Uterus (tissue), 4 donors: ENCODE results near the gene CHIA. TPM values are rescaled to one million over a fixed set of nuclear protein-coding genes. Genes with fewer than 3 reads are reported as not detected.

Experiments
- DNase-seq, 2 donors: peaks; one replicate each; pipeline ENCODE4 v3.0.0-alpha.2; 2019 to 2020
- H3K27ac ChIP-seq, 2 donors: fragments of 200-600 bp; sonication (generic); 1 replicate in 1 of 2; 2 replicates in 1 of 2; pipeline ENCODE4 v1.5.1; 2016 to 2018
- H3K27me3 ChIP-seq, 2 donors: fragments of 200-600 bp; sonication (generic); one replicate each; pipeline ENCODE4 v1.5.1; 2018 to 2019; ENCODE audit warnings: control low read depth in 1 of 2
- H3K36me3 ChIP-seq, 2 donors: fragments of 200-600 bp; sonication (generic); one replicate each; pipeline ENCODE4 v1.5.1; 2019; ENCODE audit warnings: control low read depth in 1 of 2
- H3K4me1 ChIP-seq, 2 donors: fragments of 200-600 bp; sonication (generic); one replicate each; pipeline ENCODE4 v1.5.1; 2018 to 2019; ENCODE audit warnings: control low read depth in 1 of 2
- H3K4me3 ChIP-seq, 2 donors: fragments of 200-600 bp; sonication (generic); 1 replicate in 1 of 2; 2 replicates in 1 of 2; pipeline ENCODE4 v1.5.1; 2018 to 2019; ENCODE audit warnings: mild to moderate bottlenecking in 1 of 2
- H3K9me3 ChIP-seq, 2 donors: fragments of 200-600 bp; sonication (generic); one replicate each; pipeline ENCODE4 v1.5.1; 2019; ENCODE audit warnings: control low read depth in 1 of 2
- CTCF ChIP-seq, 4 experiments: fragments of 200-600 bp in 2 of 4; fragments of 450-650 bp in 2 of 4; sonication (generic) in 2 of 4; IDR thresholded peaks; one replicate each; pipeline ENCODE4 v1.5.1; 2016 to 2019; ENCODE audit warnings: antibody characterized with exemption in 4 of 4, mild to moderate bottlenecking in 2 of 4, moderate library complexity in 1 of 4
- POLR2A ChIP-seq, 2 donors: fragments of 450-650 bp; IDR thresholded peaks; one replicate each; pipeline ENCODE4 v1.6.1; 2016; ENCODE audit warnings: antibody characterized with exemption in 2 of 2, mild to moderate bottlenecking in 1 of 2, moderate library complexity in 1 of 2
- intact Hi-C: fragments of 100-400 bp; cut with DNase I; formaldehyde crosslinking; loops from one replicate; pipeline ENCODE4 v1.15.1; 2023; ENCODE audit warnings: low total_unique reads
- total RNA-seq, 4 donors: library from RNA; depleted of rRNA in 3 of 4; stranded (reverse); fragments of >200 nt in 3 of 4; gene quantifications; one replicate each; pipeline versions ENCODE4 v1.1.0 to v1.2.4, GENCODE V29; 2014 to 2023
- donor health status: DM: yes; HTN: yes; CAD: no.

Gene CHIA
- total RNA-seq, 4 donors from 2014 or later: 0.14 TPM; not detected in 3

- Histone ChIP-seq H3K36me3 (no peaks in the 10 kb centered on the region), H3K9me3 (no peaks in the 10 kb centered on the region), H3K4me3 (no peak overlapping the region), H3K27me3 (no peaks in the 10 kb centered on the region), H3K4me1 (no peaks in the 10 kb centered on the region), H3K27ac (no peak overlapping the region)
- no peak for DNase-seq
- TF ChIP-seq POLR2A (IDR thresholded peaks at IDR 0.05) (no peak), CTCF (IDR thresholded peaks at IDR 0.05) (no peak)
- intact Hi-C loops: no loop called here
These were observed 39.1 kb upstream of the CHIA start for GRCh38 chr1:111251570-111251969.

GRCh38 chr1:111252786-111253185 is 37.9 kb upstream of the CHIA start:
- intact Hi-C loops: no loop called here
- no peak for TF ChIP-seq POLR2A (IDR thresholded peaks at IDR 0.05)
- no peak for TF ChIP-seq CTCF (IDR thresholded peaks at IDR 0.05)
- H3K4me3 ChIP-seq: no peak overlapping the region
- H3K27me3 ChIP-seq: no peaks in the 10 kb centered on the region
- H3K9me3 ChIP-seq: no peaks in the 10 kb centered on the region
- no peaks in the 10 kb centered on the region for H3K36me3 ChIP-seq
- H3K27ac ChIP-seq: no peak overlapping the region
- DNase-seq: no peak
- no peaks in the 10 kb centered on the region for H3K4me1 ChIP-seq

- Histone ChIP-seq H3K36me3 (no peaks in the 10 kb centered on the region), H3K4me3 (no peak overlapping the region), H3K4me1 (no peaks in the 10 kb centered on the region), H3K27me3 (no peaks in the 10 kb centered on the region), H3K27ac (no peak overlapping the region), H3K9me3 (no peaks in the 10 kb centered on the region)
- intact Hi-C loops: no loop called here
- TF ChIP-seq POLR2A (IDR thresholded peaks at IDR 0.05): no peak
- DNase-seq: no peak
These were observed 36.8 kb upstream of the CHIA start for GRCh38 chr1:111253876-111254275.

GRCh38 chr1:111256988-111257658 is 33.5 kb upstream of the CHIA start:
- H3K27me3 ChIP-seq: no peaks in the 10 kb centered on the region
- DNase-seq: no peak
- intact Hi-C loops: no loop called here
- no peaks in the 10 kb centered on the region for H3K9me3 ChIP-seq
- no peaks in the 10 kb centered on the region for H3K36me3 ChIP-seq
- H3K4me1 ChIP-seq: no peaks in the 10 kb centered on the region
- no peak overlapping the region for H3K4me3 ChIP-seq
- TF ChIP-seq CTCF (IDR thresholded peaks at IDR 0.05) (no peak), POLR2A (IDR thresholded peaks at IDR 0.05) (no peak)
- H3K27ac ChIP-seq: no peak overlapping the region

- H3K9me3 ChIP-seq: no peaks in the 10 kb centered on the region
- no peaks in the 10 kb centered on the region for H3K36me3 ChIP-seq
- no peak for DNase-seq
- intact Hi-C loops: no loop called here
- no peaks in the 10 kb centered on the region for H3K4me1 ChIP-seq
- TF ChIP-seq POLR2A (IDR thresholded peaks at IDR 0.05) (no peak), CTCF (IDR thresholded peaks at IDR 0.05) (no peak)
- no peak overlapping the region for H3K4me3 ChIP-seq
- H3K27ac ChIP-seq: no peak overlapping the region
- H3K27me3 ChIP-seq: peaks cover 0 to 17% of the 10 kb centered on the region in 2 donors
These were observed 22.7 kb upstream of the CHIA start for GRCh38 chr1:111267801-111268508.
